Measurements from ENCODE around the gene LRMDA. TPM values are rescaled to one million over a fixed set of nuclear protein-coding genes. Genes with fewer than 3 reads are reported as not detected.

The LRMDA gene
- total and polyA plus RNA-seq, 7 donors, result 1.0 to 5.7 (median 2.5) TPM

DNA sequence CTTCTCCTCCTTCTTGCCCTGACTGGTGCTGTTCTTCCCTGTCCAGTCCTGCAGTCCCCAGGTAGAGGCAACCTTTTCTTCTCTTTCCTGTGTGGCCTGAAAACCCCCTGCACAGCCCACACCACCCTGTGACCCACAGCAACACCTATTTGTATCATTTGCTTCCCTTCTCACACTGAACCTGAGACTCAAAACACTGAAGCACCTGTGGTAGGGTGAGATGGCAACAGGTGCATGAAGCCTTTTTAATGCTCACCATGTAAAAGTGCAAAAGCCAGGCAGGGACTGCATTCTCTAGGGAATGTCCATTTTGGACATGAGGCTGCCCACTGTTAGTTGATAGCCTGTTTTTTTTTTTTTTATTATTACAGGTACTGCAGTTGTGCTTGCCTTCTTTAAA, 71.4 kb downstream of the LRMDA start:
- TF ChIP-seq, protein P1, sequence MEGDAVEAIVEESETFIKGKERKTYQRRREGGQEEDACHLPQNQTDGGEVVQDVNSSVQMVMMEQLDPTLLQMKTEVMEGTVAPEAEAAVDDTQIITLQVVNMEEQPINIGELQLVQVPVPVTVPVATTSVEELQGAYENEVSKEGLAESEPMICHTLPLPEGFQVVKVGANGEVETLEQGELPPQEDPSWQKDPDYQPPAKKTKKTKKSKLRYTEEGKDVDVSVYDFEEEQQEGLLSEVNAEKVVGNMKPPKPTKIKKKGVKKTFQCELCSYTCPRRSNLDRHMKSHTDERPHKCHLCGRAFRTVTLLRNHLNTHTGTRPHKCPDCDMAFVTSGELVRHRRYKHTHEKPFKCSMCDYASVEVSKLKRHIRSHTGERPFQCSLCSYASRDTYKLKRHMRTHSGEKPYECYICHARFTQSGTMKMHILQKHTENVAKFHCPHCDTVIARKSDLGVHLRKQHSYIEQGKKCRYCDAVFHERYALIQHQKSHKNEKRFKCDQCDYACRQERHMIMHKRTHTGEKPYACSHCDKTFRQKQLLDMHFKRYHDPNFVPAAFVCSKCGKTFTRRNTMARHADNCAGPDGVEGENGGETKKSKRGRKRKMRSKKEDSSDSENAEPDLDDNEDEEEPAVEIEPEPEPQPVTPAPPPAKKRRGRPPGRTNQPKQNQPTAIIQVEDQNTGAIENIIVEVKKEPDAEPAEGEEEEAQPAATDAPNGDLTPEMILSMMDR (IDR thresholded peaks at IDR 0.05), result no peak

DNA sequence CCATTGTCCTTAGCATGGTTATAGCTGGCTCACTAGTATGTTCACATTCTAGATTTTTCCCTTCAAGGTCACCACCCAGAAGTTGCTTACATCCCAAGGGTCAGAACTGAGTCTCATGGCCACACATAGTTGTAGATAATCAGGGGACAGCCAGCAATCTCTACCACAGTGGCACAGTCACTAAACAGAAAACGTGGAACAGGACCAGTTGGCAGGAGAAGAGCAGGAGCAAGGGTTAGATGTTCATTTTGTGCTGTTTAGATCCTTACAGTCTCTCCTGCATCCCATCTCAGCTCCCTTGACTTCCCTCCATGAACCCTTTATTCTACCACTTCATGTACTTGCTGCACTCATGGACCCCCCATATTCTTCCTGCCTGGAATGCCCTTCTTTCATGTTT, 73.9 kb downstream of the LRMDA start:
- H3K4me3 ChIP-seq, result no peak overlapping the region
- no peaks in the 10 kb centered on the region for H3K36me3 ChIP-seq (ENCODE audit: insufficient read depth in 1 of 2, low read depth in 1 of 2)
- H3K4me1 ChIP-seq, result no peaks in the 10 kb centered on the region
- intact Hi-C loops (cut with DNase I), result no loop called here
- TF ChIP-seq, protein P1 (IDR thresholded peaks at IDR 0.05), result no peak
- no peak overlapping the region for H3K27ac ChIP-seq
- WGBS, 3 donors, result 32 to 65% (median 48%) methylated on average over 1 of the region's 1 CpG
- H3K27me3 ChIP-seq (ENCODE audit: insufficient read depth in 3 of 3, low read length in 2 of 3), result peaks cover 0 to 3% (median 0%) of the 10 kb centered on the region in 3 donors
- H3K9me3 ChIP-seq, result no peaks in the 10 kb centered on the region
- DNase-seq, result no peak
- no peak for ATAC-seq

More for the DNA sequence above, 71.4 kb downstream of the LRMDA start:
- intact Hi-C loops (cut with DNase I), result no loop called here
- H3K9me3 ChIP-seq, result no peaks in the 10 kb centered on the region
- H3K27me3 ChIP-seq (ENCODE audit: insufficient read depth in 3 of 3, low read length in 2 of 3), result peaks cover 0 to 7% (median 0%) of the 10 kb centered on the region in 3 donors
- no peak for ATAC-seq
- no peaks in the 10 kb centered on the region for H3K4me1 ChIP-seq
- no peak overlapping the region for H3K27ac ChIP-seq
- no peak for DNase-seq
- H3K36me3 ChIP-seq (ENCODE audit: insufficient read depth in 1 of 2, low read depth in 1 of 2), result no peaks in the 10 kb centered on the region
- no peak overlapping the region for H3K4me3 ChIP-seq

DNA sequence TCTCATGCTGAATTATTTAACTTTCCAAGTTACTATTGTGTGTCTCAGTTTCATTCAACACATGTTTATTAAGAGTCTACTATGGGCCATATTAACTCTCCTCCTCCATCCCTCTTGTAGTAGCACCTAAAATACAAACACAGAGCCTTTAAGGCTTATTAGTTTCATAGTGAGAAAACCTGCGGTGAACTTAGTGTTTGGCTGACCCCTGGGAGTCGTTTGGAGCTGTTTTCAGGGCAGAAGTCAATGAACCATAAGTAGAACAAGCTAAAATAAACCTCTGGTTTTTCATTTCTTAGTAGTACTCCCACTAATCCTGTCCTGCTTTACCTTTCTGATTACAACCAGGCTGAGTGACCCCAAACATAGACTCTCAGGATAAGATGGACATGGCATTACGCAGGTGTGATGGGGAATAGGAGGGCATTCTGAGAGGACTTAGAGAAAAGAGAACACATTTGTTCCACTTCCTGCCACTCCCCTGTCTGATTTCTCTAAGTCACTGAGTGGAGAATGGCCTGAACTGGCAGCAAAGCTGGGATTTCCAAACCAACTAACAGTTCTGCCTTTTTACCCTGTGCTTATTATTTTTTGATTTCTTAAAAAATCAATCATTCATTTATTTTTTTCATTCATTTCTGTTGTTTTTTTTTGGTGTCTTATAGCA, 74.5 kb downstream of the LRMDA start:
- Histone ChIP-seq H3K4me1 (no peaks in the 10 kb centered on the region), H3K9me3 (no peaks in the 10 kb centered on the region), H3K36me3 (ENCODE audit: insufficient read depth in 1 of 2, low read depth in 1 of 2) (no peaks in the 10 kb centered on the region), H3K27ac (no peak overlapping the region), H3K27me3 (ENCODE audit: insufficient read depth in 3 of 3, low read length in 2 of 3) (peaks cover 0 to 3% (median 0%) of the 10 kb centered on the region in 3 donors), H3K4me3 (no peak overlapping the region)
- no peak for ATAC-seq
- WGBS, 3 donors, result 48 to 51% (median 49%) methylated on average over 3 of the region's 3 CpGs
- intact Hi-C loops (cut with DNase I), result no loop called here
- TF ChIP-seq, protein P1 (IDR thresholded peaks at IDR 0.05), result no peak
- no peak for DNase-seq

DNA sequence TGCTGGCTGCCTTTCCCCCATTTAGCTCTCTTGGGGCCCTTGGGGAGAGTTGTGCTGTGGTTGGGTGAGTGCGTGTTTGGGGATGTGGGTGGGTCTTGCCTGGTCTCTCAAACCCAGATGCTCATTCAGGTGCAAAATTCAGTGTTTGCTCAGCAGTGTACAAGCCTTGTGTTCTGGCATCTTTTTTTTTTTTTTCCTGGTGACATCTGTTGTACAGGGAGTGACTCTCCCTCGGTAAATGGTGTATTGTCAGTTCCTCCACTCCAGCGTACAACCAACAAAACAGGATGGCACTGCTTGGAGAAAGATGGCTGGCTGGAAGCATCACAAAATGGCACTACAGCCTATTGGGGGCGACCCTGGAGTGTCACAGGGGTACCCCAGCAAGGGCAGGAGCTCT, 75.5 kb downstream of the LRMDA start:
- Histone ChIP-seq H3K36me3 (ENCODE audit: insufficient read depth in 1 of 2, low read depth in 1 of 2) (no peaks in the 10 kb centered on the region), H3K9me3 (no peaks in the 10 kb centered on the region), H3K4me1 (no peaks in the 10 kb centered on the region), H3K27me3 (ENCODE audit: insufficient read depth in 3 of 3, low read length in 2 of 3) (peaks cover 0 to 3% (median 0%) of the 10 kb centered on the region in 3 donors), H3K4me3 (no peak overlapping the region), H3K27ac (no peak overlapping the region)
- WGBS, 3 donors, result 83 to 89% (median 84%) methylated on average over 4 of the region's 4 CpGs
- no peak for DNase-seq
- TF ChIP-seq, protein P1 (IDR thresholded peaks at IDR 0.05), result no peak
- intact Hi-C loops (cut with DNase I), result no loop called here
- no peak for ATAC-seq

DNA sequence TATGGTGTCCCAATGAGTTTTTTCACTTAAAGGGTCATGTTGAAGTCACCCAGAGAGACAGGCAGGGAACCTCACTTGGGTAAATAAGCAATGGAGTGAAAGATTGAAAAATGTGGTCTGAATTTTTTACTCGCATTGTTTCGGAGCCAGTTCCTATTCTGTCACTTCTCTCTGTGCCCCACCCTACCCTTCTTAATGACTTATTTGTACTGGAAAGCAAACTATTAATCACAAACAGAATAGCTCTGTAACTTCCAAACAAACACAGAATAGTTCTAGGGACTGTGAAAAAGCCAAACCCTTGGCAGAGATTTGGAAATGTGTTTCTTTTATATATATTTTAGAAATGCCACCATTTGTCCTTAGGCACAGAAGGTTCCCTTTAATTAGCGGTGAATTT, 76.0 kb downstream of the LRMDA start:
- Histone ChIP-seq H3K9me3 (no peaks in the 10 kb centered on the region), H3K4me1 (no peaks in the 10 kb centered on the region), H3K27me3 (ENCODE audit: insufficient read depth in 3 of 3, low read length in 2 of 3) (peaks cover 0 to 3% (median 0%) of the 10 kb centered on the region in 3 donors), H3K36me3 (ENCODE audit: insufficient read depth in 1 of 2, low read depth in 1 of 2) (no peaks in the 10 kb centered on the region), H3K4me3 (no peak overlapping the region), H3K27ac (no peak overlapping the region)
- ATAC-seq (no peak), DNase-seq (no peak)
- intact Hi-C loops (cut with DNase I), result no loop called here
- TF ChIP-seq, protein P1 (IDR thresholded peaks at IDR 0.05), result no peak
- 76 to 92% (median 85%) methylated on average over 3 of the region's 3 CpGs for WGBS, 3 donors
